HTERT RPE-1 (cell line): ENCODE results near the gene SPTBN2.

Source experiments
- in situ Hi-C: fragments of 300-500 bp; cut with MboI; formaldehyde crosslinking; loops from 4 replicates; pipeline ENCODE4 v1.14.3; 2020; ENCODE audit warnings: low sequenced_read_pairs

The SPTBN2 gene

DNA sequence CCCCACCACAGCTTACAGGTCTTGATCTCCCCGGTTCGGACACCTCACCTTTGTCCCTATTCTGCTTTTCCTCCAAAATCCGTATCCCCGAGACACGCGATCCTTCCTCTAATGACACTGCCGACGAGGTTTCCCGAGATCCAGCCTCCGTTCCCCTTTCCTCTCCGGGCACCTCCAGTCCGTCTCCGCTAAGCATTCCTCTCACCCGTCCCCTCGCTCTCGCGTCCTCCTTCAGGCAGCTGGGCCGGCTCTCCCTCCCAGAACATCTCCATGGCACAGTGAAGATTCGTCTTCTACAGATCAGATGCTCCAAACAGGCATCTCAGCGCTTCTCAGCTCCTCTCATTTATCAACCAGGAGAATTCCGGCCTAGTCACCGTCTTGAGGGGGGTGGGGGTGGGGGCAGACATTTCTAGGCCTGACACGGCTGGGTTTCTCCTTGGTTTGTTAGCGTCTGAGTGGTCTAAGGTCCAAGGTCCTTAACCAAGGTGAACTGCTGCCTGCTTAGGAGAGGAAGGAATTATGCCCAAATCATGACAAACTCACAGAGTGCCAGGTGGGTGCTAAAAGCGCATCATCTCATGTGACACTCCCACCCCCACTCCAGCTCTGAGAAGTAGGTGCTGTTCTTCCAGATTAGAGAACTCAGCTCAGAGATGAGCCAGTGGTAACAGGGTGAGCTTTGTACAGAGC is at the start of gene SPTBN2:
SPTBN2 (minus strand) TSS at position 524 of the 693 bp plus-strand sequence. CDS start 7,976 bp downstream, outside the sequence.
- in situ Hi-C loops: no loop called here

- in situ Hi-C loops: no loop called here
These were observed 39.8 kb upstream of the SPTBN2 start for GRCh38 chr11:66768818-66769217.

DNA sequence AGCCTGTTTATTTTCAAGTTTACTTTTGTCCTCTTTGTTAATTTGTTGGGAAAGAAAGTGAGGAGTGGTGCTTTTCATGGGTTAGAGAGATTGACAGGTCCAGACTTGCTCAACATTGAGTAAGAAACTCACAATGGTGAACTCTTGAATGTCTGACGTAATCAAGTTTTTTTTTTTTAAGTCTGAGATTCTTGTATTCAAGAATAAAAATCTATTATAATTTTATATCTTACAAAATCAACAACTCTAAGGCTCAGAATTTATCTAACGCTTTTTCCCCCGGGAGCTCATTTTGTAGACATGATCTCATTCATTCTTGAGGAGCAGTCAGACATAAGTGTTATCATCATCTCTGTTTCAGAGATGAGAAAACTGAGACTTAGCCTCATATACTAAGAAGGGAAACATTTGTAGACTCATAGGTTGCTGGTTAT is 39.1 kb upstream of the SPTBN2 start:
- in situ Hi-C loops: no loop called here

- in situ Hi-C loops: no loop called here
These were observed 38.6 kb upstream of the SPTBN2 start for GRCh38 chr11:66767666-66768065.

GRCh38 chr11:66766681-66767080 is 37.7 kb upstream of the SPTBN2 start:
- in situ Hi-C loops: no loop called here

GRCh38 chr11:66762088-66762487 is 33.1 kb upstream of the SPTBN2 start:
- in situ Hi-C loops: no loop called here

DNA sequence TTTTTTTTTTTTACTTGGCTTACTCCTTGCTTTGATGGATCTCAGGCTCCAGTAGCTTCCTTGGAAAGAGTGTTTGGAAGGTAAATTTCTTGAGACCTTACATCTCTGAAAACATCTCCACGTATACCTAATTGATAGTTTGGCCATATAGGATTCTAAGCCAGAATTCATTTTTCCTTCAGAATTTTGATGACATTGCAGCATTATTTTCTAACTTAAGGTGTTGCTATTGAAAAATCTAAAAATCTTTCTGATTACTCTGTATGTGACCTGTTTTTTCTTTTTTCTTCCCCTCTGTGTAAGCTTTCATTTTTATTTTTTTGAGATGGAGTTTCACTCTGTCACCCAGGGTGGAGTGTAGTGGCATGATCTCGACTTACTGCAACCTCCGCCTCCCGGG is 23.1 kb upstream of the SPTBN2 start:
- in situ Hi-C loops: no loop called here

- in situ Hi-C loops: no loop called here
These were observed 20.1 kb upstream of the SPTBN2 start for GRCh38 chr11:66749091-66749490.

GRCh38 chr11:66747480-66747879 is 18.5 kb upstream of the SPTBN2 start:
- in situ Hi-C loops: no loop called here

DNA sequence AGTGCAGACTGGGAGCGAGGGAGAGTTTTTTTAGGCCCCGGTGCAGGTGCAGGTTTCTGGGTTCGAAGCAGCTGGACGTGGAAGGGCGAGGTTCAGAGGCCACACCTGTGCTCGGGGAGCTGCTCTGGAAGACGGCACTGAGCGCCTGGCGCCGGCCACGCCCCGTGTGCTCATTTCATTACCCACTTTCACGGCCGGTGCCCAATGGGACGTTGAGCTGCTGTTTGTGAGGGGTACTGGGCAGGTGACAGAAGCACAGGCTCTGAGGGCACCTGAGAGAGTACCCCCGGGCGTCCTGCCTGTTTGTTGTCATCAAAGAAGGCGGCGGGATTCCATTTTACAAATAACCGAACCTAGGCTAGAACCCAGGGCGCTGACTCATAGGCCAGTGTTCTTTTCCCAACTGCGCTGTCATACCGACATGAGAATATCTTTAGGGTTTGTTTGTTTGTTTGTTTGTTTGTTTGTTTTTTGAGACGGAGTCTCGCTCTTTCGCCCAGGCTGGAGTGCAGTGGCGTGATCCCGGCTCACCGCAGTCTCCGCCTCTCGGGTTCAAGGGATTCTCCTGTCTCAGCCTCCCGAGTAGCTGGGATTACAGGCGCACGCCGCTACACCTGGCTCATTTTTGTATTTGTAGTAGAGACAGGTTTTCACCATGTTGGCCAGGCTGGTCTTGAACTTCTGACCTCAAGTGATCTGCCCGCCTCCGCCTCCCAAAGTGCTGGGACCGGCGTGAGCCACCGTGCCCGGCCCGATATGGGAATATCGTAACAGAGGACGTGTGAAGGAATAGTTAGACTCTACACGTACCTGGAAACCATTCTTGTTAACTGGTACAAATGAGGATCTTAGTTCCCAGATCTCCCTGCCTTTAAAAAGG is 16.6 kb upstream of the SPTBN2 start:
- in situ Hi-C loops: no loop called here

- in situ Hi-C loops: no loop called here
These were observed 15.7 kb upstream of the SPTBN2 start for GRCh38 chr11:66744485-66745355.

GRCh38 chr11:66743271-66743968 is 14.4 kb upstream of the SPTBN2 start:
- in situ Hi-C loops: no loop called here

DNA sequence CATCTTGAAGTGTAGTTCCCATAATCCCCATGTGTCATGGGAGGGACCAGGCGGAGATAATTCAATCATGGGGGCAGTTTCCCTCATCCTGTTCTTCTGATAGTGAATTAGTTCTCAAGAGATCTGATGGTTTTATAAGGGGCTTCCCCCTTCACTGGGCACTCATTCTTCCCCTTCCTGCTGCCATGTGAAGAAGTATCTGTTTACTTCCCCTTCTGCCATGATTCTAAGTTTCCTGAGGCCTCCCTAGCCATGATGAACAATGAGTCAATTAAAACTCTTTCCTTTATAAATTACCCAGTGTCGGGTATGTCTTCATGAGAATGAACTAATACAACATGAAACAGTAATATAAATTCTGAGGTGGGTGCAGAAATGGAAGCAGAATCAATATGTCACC is 12.1 kb upstream of the SPTBN2 start:
- in situ Hi-C loops: no loop called here

DNA sequence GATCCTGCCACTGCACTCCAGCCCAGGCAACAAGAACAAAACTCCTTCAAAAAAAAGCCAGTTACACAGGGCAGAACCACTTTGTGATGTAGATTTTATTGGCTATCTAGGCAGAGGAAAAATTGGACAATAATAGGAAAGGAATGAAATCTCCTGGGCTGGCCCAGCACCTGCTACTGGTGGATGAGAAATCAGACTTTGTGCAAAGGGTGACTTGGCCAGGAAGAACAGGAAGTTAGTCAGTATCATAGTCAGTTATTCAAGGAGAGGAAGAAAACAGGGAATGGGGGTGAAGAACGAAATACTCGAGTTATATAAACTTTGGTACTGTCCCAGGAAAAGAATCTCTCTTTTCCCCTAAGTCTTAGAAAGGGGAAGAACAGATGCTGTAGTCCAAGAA is 11.0 kb upstream of the SPTBN2 start:
- in situ Hi-C loops: no loop called here

GRCh38 chr11:66734215-66734614 is 5.2 kb upstream of the SPTBN2 start:
- in situ Hi-C loops: no loop called here

DNA sequence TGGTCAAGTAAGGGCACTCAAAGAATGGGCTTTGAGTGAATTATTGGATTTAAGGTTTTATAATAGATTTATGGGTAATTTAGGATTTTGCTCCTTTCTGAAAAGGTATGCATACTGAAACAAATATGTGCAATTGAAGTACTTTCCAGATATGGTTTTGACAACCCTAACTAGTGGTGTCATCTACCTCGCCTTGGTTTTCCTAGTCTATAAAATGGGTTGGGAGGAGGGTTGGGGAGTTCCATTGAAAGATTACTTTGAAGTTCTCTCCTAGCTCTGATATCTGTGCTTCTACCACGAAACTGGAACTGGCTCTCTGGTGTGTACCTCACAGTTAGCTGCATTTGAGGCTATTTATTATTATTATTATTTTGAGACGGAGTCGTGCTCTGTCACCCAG is 431 bp upstream of the SPTBN2 start:
- in situ Hi-C loops: no loop called here

GRCh38 chr11:66728038-66728692 is 851 bp downstream of the SPTBN2 start:
- in situ Hi-C loops: no loop called here

DNA sequence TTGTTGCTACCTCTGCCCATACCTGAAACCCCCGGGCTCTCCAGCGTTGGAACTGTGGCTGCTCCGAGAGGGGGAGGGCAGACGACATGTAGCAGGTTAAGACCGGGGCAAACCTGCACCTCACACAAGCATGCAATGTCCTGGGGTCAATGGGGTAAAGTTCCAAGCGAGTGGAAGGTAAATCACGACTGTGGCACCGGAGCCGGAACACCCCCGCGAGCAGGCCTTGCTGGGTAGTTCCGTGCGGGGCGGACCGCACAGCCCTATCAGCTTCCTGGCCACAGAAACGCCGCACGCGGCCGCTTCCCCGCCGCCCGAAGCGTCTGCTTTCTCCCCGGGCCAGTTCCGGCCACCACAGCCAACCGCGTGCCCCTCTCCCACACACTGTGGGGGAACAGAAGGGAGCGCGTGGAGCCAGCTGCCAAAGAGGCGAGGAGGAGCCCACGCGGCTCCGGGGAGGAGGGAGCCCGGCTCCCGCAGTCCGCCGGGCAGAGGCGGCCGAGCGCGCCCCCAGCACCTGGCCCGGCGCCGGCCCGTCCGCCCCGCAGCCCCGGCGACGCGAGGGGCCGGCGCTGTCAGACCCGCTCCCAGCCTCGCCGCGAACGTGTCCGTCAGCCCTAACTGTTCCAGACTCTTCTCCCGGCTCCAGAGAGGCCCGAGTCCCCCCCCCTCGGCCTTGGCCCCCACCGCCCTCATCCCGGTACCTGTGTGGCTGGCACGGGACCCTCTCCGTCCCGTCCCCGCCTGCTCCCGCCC is 1.6 kb downstream of the SPTBN2 start:
- in situ Hi-C loops: no loop called here

DNA sequence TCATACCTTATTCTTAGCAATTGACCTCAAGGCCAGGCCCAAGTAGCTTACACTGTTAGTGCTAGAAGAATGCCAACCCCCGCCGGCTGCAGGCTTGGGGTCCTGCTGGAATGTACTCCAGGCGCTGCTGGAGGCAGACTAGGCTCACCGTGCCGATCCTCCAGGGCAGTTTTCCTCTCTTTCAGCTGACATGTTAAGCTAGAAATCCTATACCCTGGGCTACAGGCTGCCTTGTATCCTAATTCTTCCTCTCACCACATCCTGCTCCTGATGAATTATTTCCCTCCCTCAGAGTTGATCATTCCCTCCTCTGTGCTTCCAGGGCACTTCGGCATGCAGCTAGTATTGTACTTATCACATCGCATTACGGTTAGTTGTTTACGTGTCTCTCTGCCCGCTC is 3.4 kb downstream of the SPTBN2 start:
- in situ Hi-C loops: no loop called here
